GM13976 (cell line): ENCODE measurements around the gene SPPL3.

Source experiments
- DNase-seq: peaks from one replicate; pipeline ENCODE4 v3.0.0; 2012; ENCODE audit warnings: low spot score
- in situ Hi-C: fragments of 300-500 bp; cut with MboI; formaldehyde crosslinking; loops from one replicate; pipeline ENCODE4 v1.12.0; 2022; ENCODE audit warnings: low sequenced_read_pairs, mixed read lengths, inconsistent platforms; ENCODE audit not compliant: unreplicated experiment
- TF ChIP-seq, protein P1 (sequence below): IDR thresholded peaks from 2 replicates; pipeline ENCODE4 v1.5.1; 2012; ENCODE audit warnings: borderline replicate concordance, mild to moderate bottlenecking; ENCODE audit not compliant: insufficient read depth; ENCODE audit errors: extremely low read depth, missing control alignments, control extremely low read depth

The SPPL3 gene

DNA sequence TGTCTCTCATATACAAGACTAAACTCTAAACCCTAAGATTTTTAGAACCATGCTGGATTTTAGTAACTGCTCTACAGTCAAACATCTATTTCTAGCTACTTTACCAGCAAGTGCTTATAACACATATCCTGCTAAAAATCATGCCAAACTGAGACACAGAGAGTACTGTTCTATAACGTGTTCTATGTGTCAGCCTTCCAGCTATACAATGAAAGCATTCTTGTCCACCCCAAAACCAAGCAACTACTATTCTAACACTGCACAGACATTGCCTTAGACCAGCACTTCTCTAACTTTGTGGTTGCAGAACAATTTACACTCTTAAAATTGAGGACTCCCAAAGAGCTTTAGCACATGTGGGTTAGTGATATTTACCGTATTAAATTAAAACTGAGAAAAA lies 85.7 kb downstream of the SPPL3 start:
- in situ Hi-C loops = no loop called here
- TF ChIP-seq, protein P1, sequence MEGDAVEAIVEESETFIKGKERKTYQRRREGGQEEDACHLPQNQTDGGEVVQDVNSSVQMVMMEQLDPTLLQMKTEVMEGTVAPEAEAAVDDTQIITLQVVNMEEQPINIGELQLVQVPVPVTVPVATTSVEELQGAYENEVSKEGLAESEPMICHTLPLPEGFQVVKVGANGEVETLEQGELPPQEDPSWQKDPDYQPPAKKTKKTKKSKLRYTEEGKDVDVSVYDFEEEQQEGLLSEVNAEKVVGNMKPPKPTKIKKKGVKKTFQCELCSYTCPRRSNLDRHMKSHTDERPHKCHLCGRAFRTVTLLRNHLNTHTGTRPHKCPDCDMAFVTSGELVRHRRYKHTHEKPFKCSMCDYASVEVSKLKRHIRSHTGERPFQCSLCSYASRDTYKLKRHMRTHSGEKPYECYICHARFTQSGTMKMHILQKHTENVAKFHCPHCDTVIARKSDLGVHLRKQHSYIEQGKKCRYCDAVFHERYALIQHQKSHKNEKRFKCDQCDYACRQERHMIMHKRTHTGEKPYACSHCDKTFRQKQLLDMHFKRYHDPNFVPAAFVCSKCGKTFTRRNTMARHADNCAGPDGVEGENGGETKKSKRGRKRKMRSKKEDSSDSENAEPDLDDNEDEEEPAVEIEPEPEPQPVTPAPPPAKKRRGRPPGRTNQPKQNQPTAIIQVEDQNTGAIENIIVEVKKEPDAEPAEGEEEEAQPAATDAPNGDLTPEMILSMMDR = no peak
- no peak for DNase-seq

DNA sequence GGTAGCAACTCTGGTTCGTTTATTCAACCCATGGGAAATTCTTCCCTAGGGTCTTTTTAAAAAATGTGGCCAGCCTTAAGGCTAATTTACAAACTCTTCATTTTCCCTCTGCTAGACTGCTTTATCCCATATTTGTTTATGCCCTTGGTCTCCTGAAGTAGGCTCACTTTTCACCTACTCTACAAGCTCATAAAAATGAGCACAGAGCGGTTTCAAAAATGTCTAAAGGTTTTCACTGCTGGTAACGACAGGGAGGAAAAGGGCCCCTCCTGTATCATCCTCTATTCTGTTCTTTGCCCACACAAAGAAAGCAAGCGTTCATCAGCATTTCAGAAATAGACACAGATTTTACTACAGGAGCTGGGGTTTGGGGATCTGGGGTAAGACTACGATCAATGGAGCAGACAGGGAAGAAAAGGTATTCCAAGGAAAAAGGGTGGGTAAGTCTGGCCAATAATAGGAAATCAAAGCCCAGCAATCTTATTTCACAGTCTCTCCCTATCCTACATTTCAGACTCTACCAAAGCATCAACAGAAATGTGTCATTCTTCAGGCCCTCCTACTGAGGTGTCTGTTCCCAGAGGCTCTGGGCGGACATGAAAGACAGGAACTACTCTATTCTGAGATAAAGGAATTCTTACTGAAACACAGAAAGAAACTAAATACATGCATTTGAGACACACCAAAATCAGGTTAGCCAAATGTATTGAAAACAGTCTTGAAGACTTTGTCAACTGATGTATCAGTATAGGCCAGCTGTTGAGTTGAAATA lies 86.4 kb downstream of the SPPL3 start:
- TF ChIP-seq, protein P1 = no peak
- in situ Hi-C loops = no loop called here
- DNase-seq = no peak

DNA sequence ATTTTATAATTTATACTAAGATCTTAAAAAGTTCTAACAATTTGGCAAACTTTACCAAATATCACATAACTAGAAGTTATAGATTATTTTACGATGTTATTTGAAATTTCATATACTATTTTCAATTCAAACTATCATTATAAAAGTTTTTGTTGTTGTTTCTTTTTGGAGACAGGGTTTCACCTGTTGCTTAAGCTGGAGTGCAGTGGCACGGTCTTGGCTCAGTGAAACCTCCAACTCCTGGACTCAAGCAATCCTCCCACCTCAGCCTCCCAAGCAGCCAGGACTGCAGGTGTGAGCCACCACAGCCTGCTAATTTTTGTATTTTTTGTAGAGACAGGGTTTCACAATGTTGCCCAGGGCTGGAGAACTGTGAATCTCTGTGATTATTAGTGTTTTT lies 87.8 kb downstream of the SPPL3 start:
- TF ChIP-seq, protein P1 = no peak
- DNase-seq = no peak
- in situ Hi-C loops = no loop called here

DNA sequence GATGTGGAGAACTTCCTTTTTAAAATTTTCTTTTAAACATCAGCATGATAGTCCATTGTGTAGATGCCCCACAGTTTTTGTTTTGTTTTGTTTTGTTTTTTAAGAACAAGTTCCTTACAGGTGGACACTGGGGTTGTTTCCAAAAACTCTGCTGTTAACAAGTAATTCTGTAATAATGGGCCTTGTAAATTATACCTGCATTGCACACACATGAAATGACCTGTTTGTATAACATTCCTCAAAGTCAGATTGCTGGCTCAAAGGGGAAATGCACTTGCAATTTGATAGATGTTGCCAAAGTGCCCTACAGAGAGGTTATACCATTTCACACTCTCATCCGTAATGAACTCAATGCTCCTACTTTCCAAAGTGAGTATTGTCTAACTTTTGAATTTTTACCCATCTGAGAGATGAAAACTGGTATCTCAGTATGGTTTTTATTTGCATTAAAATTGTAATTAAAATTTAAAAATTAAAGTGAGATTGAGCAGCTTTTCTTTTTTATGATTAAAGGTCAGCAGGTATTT lies 89.2 kb downstream of the SPPL3 start:
- TF ChIP-seq, protein P1 = no peak
- in situ Hi-C loops = no loop called here
- no peak for DNase-seq

DNA sequence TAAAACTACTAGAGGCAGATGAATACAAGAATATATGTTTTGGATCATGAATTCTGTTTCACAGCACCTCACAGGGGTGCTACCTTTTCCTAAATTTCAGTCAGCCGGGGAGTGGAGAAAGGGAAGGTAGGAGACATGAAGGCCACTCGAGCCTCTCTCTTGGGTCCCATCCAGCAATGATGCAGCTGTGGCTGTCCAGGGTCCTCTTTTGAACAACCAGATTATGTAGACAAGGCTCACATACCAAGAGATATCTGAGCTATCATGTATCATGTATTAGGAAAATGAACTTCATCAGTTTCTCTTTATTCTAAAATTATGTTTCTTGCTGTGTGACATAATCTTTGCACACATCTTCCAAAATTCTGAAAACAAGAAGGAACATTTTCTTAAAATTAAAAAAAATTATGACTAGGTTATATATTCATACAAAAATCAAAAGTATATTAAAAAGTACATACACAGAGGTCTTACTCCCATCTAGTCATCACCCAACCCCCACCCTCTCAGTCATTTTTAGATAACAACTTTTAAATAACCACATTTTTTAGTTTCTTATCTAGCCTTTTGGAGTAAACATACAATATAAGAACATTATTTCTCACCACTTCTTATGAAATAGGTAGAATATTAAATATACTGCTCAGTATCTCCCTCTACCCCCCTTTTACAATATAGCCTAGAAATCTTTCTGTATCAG lies 89.8 kb downstream of the SPPL3 start:
- no peak for DNase-seq
- TF ChIP-seq, protein P1 = no peak
- in situ Hi-C loops = no loop called here

DNA sequence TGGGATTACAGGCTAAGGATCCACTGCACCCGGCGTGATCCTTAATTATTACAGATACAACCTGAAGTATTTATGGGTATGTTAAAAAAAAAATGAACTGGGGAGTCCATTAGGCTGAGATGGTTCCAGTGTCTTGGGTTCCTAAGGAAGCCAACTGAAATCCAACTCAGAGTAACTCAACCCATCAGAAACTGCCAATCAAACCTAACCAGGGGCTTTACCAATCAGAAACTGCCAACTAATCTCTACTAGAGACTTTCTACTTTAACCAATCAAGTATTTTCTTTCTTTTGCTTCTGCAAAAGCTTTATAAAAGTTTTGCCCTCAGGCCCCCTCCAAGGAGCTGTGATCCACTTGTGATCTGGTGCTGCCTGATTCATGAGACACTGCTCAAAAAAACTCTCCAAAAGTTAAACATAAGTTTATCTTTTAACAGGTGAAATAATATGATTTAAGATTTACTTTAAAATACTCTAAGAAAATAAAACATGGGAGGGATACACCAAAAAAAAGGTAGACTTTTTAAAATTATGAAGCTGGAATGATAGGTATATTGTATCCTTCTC lies 90.5 kb downstream of the SPPL3 start:
- TF ChIP-seq, protein P1 = no peak
- in situ Hi-C loops = no loop called here
- DNase-seq = no peak
